ENCODE results near the gene IMPA2. TPM values are rescaled to one million over a fixed set of nuclear protein-coding genes. Genes with fewer than 3 reads are reported as not detected.

The IMPA2 gene
- total RNA-seq, 2 donors from 2014 or later = 19.2 to 20.2 TPM

- ATAC-seq (replicated peaks in 1 of 2) (no peak), DNase-seq (no peak)
- Mint-ChIP-seq H3K27me3 (ENCODE audit: low read depth) (no peaks in the 10 kb centered on the region), H3K4me3 (no peak overlapping the region), H3K9me3 (no peaks in the 10 kb centered on the region), H3K27ac (no peak overlapping the region), H3K4me1 (ENCODE audit: low read depth) (no peaks in the 10 kb centered on the region), H3K36me3 (ENCODE audit: insufficient read depth in 2 of 2) (no peaks in the 10 kb centered on the region)
These were observed 8.7 kb upstream of the IMPA2 start for GRCh38 chr18:11972371-11973174.

DNA sequence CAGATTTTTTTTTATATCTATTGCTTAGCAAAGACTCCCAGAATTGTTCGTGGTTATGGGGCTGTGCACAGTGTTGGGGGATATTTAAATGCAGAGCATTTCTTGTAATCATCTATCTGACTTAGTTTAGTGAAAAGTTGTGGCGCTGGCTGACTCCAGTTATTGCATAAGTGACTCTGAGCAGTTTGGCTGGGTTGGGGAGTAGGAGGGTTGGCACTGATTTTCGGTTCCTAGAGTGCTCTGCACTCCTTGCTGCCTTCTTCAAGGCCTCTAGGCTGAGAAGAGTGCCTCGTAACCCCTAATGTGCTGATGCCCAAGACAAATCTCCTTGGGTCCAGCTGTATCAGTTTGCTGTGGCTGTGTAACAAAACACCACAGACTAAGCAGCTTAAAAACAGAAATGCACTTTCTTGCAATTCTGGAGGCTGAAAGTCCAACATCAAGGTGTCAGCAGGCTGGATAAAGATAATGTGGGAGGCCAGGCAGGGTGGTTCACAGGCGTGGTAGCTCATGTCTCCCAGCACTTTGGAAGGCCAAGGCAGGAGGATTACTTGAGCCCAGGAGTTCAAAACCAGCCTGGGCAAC is 6.5 kb upstream of the IMPA2 start:
- no peaks in the 10 kb centered on the region for H3K9me3 Mint-ChIP-seq
- H3K4me3 Mint-ChIP-seq = no peak overlapping the region
- DNase-seq (no peak), ATAC-seq (replicated peaks in 1 of 2) (no peak)
- no peaks in the 10 kb centered on the region for H3K27me3 Mint-ChIP-seq (ENCODE audit: low read depth)
- H3K4me1 Mint-ChIP-seq (ENCODE audit: low read depth) = peaks cover 2% of the 10 kb centered on the region
- no peaks in the 10 kb centered on the region for H3K36me3 Mint-ChIP-seq (ENCODE audit: insufficient read depth in 2 of 2)
- no peak overlapping the region for H3K27ac Mint-ChIP-seq

DNA sequence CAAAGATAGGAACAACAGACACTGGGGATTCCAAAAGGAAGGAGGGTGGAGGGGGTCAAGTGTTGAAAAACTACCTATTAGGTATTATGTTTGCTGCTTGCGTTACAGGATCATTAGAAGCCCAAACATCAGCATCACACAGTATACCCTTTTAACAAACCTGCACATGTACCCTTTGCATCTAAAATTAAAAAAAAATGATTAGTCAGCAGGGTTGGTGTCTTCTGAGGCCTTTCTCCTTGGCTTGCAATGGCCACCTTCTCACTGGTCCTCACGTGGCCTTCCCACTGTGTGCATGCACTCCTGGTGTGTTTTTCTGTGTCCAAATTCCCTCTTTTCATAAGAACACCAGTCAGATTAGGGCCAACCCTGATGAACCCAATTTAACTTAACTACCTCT is 5.6 kb upstream of the IMPA2 start:
- H3K36me3 Mint-ChIP-seq (ENCODE audit: insufficient read depth in 2 of 2) = no peaks in the 10 kb centered on the region
- no peak overlapping the region for H3K27ac Mint-ChIP-seq
- DNase-seq (no peak), ATAC-seq (replicated peaks in 1 of 2) (no peak)
- H3K4me1 Mint-ChIP-seq (ENCODE audit: low read depth) = peaks cover 8% of the 10 kb centered on the region
- H3K9me3 Mint-ChIP-seq = no peaks in the 10 kb centered on the region
- H3K4me3 Mint-ChIP-seq = no peak overlapping the region
- H3K27me3 Mint-ChIP-seq (ENCODE audit: low read depth) = no peaks in the 10 kb centered on the region

- Mint-ChIP-seq H3K9me3 (no peaks in the 10 kb centered on the region), H3K4me3 (no peak overlapping the region), H3K27me3 (ENCODE audit: low read depth) (no peaks in the 10 kb centered on the region), H3K36me3 (ENCODE audit: insufficient read depth in 2 of 2) (no peaks in the 10 kb centered on the region), H3K4me1 (ENCODE audit: low read depth) (peaks cover 8% of the 10 kb centered on the region), H3K27ac (no peak overlapping the region)
- ATAC-seq (replicated peaks in 1 of 2) (no peak), DNase-seq (no peak)
These were observed 4.8 kb upstream of the IMPA2 start for GRCh38 chr18:11976315-11977152.

DNA sequence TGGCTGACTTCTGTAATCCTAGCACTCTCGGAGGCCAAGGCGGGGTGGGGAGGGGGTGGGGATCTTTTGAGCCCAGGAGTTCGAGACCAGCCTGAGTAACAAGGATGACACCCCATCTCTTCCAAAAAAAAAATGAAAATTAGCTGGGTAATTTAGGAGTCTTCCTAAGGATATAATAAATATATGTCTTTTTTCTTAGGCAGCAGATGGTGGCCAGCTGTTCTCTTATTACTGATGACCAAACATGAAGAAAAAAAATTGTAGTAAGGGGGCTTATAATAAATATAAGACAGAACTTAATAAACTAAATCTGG is 4.2 kb upstream of the IMPA2 start:
- Mint-ChIP-seq H3K9me3 (no peaks in the 10 kb centered on the region), H3K27me3 (ENCODE audit: low read depth) (no peaks in the 10 kb centered on the region), H3K4me3 (no peak overlapping the region), H3K27ac (no peak overlapping the region), H3K4me1 (ENCODE audit: low read depth) (peaks cover 10% of the 10 kb centered on the region), H3K36me3 (ENCODE audit: insufficient read depth in 2 of 2) (no peaks in the 10 kb centered on the region)
- no peak for ATAC-seq (replicated peaks in 1 of 2)
- DNase-seq = no peak

GRCh38 chr18:11978956-11979355 is 2.4 kb upstream of the IMPA2 start:
- peaks cover 16% of the 10 kb centered on the region for H3K4me1 Mint-ChIP-seq (ENCODE audit: low read depth)
- no peaks in the 10 kb centered on the region for H3K9me3 Mint-ChIP-seq
- ATAC-seq (replicated peaks in 1 of 2) (no peak), DNase-seq (no peak)
- peak overlapping the region; percentile 13 to 40 for H3K4me3 Mint-ChIP-seq
- no peak overlapping the region for H3K27ac Mint-ChIP-seq
- no peaks in the 10 kb centered on the region for H3K27me3 Mint-ChIP-seq (ENCODE audit: low read depth)
- H3K36me3 Mint-ChIP-seq (ENCODE audit: insufficient read depth in 2 of 2) = no peaks in the 10 kb centered on the region

GRCh38 chr18:11980163-11980493 is 1.2 kb upstream of the IMPA2 start:
- H3K4me1 Mint-ChIP-seq (ENCODE audit: low read depth) = peaks cover 16% of the 10 kb centered on the region
- no peaks in the 10 kb centered on the region for H3K27me3 Mint-ChIP-seq (ENCODE audit: low read depth)
- H3K4me3 Mint-ChIP-seq = peak overlapping the region; percentile 87 to 96
- no peaks in the 10 kb centered on the region for H3K9me3 Mint-ChIP-seq
- no peaks in the 10 kb centered on the region for H3K36me3 Mint-ChIP-seq (ENCODE audit: insufficient read depth in 2 of 2)
- ATAC-seq (replicated peaks in 1 of 2) = no peak
- no peak overlapping the region for H3K27ac Mint-ChIP-seq
- DNase-seq = no peak

- no peaks in the 10 kb centered on the region for H3K9me3 Mint-ChIP-seq
- H3K36me3 Mint-ChIP-seq (ENCODE audit: insufficient read depth in 2 of 2) = no peaks in the 10 kb centered on the region
- peak; percentile 97 to 99 for DNase-seq
- H3K27ac Mint-ChIP-seq = no peak overlapping the region
- H3K4me1 Mint-ChIP-seq (ENCODE audit: low read depth) = peaks cover 16% of the 10 kb centered on the region
- peak; percentile 93 for ATAC-seq (replicated peaks in 1 of 2)
- no peaks in the 10 kb centered on the region for H3K27me3 Mint-ChIP-seq (ENCODE audit: low read depth)
- H3K4me3 Mint-ChIP-seq = peak overlapping the region; percentile 87 to 96
These were observed 664 bp upstream of the IMPA2 start for GRCh38 chr18:11980494-11981191.

GRCh38 chr18:11981543-11982366 is 448 bp downstream of the IMPA2 start:
- Mint-ChIP-seq H3K36me3 (ENCODE audit: insufficient read depth in 2 of 2) (no peaks in the 10 kb centered on the region), H3K4me3 (peak overlapping the region; percentile 87 to 96), H3K27me3 (ENCODE audit: low read depth) (no peaks in the 10 kb centered on the region), H3K9me3 (no peaks in the 10 kb centered on the region), H3K4me1 (ENCODE audit: low read depth) (peaks cover 16% of the 10 kb centered on the region), H3K27ac (no peak overlapping the region)
- DNase-seq (peak; percentile 26 to 37), ATAC-seq (replicated peaks in 1 of 2) (peak; percentile 9 to 12)

GRCh38 chr18:11982981-11983380 is 1.7 kb downstream of the IMPA2 start:
- DNase-seq (no peak), ATAC-seq (replicated peaks in 1 of 2) (no peak)
- H3K36me3 Mint-ChIP-seq (ENCODE audit: insufficient read depth in 2 of 2) = no peaks in the 10 kb centered on the region
- H3K4me1 Mint-ChIP-seq (ENCODE audit: low read depth) = peaks cover 16% of the 10 kb centered on the region
- peak overlapping the region; percentile 87 to 96 for H3K4me3 Mint-ChIP-seq
- no peaks in the 10 kb centered on the region for H3K9me3 Mint-ChIP-seq
- no peaks in the 10 kb centered on the region for H3K27me3 Mint-ChIP-seq (ENCODE audit: low read depth)
- H3K27ac Mint-ChIP-seq = no peak overlapping the region

- Mint-ChIP-seq H3K36me3 (ENCODE audit: insufficient read depth in 2 of 2) (no peaks in the 10 kb centered on the region), H3K27ac (no peak overlapping the region), H3K9me3 (no peaks in the 10 kb centered on the region), H3K4me1 (ENCODE audit: low read depth) (peaks cover 16% of the 10 kb centered on the region), H3K4me3 (no peak overlapping the region), H3K27me3 (ENCODE audit: low read depth) (no peaks in the 10 kb centered on the region)
- DNase-seq (no peak), ATAC-seq (replicated peaks in 1 of 2) (no peak)
These were observed 2.3 kb downstream of the IMPA2 start for GRCh38 chr18:11983592-11983991.

GRCh38 chr18:11984091-11984490 is 2.8 kb downstream of the IMPA2 start:
- ATAC-seq (replicated peaks in 1 of 2) = no peak
- Mint-ChIP-seq H3K27ac (no peak overlapping the region), H3K9me3 (no peaks in the 10 kb centered on the region), H3K4me1 (ENCODE audit: low read depth) (peaks cover 16% of the 10 kb centered on the region), H3K4me3 (no peak overlapping the region), H3K36me3 (ENCODE audit: insufficient read depth in 2 of 2) (no peaks in the 10 kb centered on the region), H3K27me3 (ENCODE audit: low read depth) (no peaks in the 10 kb centered on the region)
- DNase-seq = no peak
